IMR-90 (cell line): ENCODE measurements around the gene MGRN1. TPM values are rescaled to one million over a fixed set of nuclear protein-coding genes. Genes with fewer than 3 reads are reported as not detected.

Experiments
- ATAC-seq: fragments of 200-7000 bp; cut with Tn5 transposase; 2 replicates; pipeline ENCODE4 v1.9.1; 2020; ENCODE audit warnings: low read depth, mild to moderate bottlenecking, moderate library complexity
- BruUV-seq: library from RNA; stranded (reverse); fragments of 400-500 nt; replicated peaks from 2 replicates; lab custom pipeline; 2021; lab: Mats Ljungman, UMichigan
- CTCF ChIA-PET: fragments of 300-600 bp; formaldehyde crosslinking; extraction: SDS; loops from one replicate; lab custom pipeline; 2021; ENCODE audit warnings: antibody characterized with exemption; lab: Yijun Ruan, JAX
- POLR2A ChIA-PET: fragments of 300-600 bp; sonication (Branson Sonifier 250); formaldehyde crosslinking; loops from one replicate; lab custom pipeline; 2022; ENCODE audit warnings: antibody characterized with exemption; ENCODE audit not compliant: unreplicated experiment; lab: Charles Lee
- DNase-seq: peaks from one replicate; pipeline ENCODE4 v3.0.0; 2013
- H2AFZ ChIP-seq: replicated peaks from 2 replicates; pipeline ENCODE3; 2013; ENCODE audit warnings: low read length, mild to moderate bottlenecking; ENCODE audit not compliant: poor library complexity
- H2AK5ac ChIP-seq: 2 replicates; pipeline ENCODE4 v1.6.1; 2013; ENCODE audit warnings: low read depth, low read length, inconsistent platforms
- H2AK9ac ChIP-seq: replicated peaks from 2 replicates; pipeline ENCODE3; 2013; ENCODE audit warnings: mild to moderate bottlenecking, low read depth, low read length, moderate library complexity; ENCODE audit not compliant: poor library complexity
- H2BK120ac ChIP-seq: 2 replicates; pipeline ENCODE4 v1.6.1; 2013; ENCODE audit warnings: low read depth, low read length, inconsistent platforms
- H2BK15ac ChIP-seq: 3 replicates; pipeline ENCODE4 v1.6.1; 2013; ENCODE audit warnings: low read depth, low read length, inconsistent platforms
- H2BK20ac ChIP-seq: 2 replicates; pipeline ENCODE4 v1.6.1; 2013; ENCODE audit warnings: low read depth, mild to moderate bottlenecking, inconsistent platforms, low read length, moderate library complexity
- H2BK5ac ChIP-seq: 2 replicates; pipeline ENCODE4 v1.6.1; 2013; ENCODE audit warnings: mild to moderate bottlenecking, low read depth, low read length, inconsistent platforms; ENCODE audit not compliant: poor library complexity, severe bottlenecking
- H3K14ac ChIP-seq: replicated peaks from 2 replicates; pipeline ENCODE4 v1.6.1; 2013; ENCODE audit warnings: low read depth, low read length, inconsistent platforms
- H3K18ac ChIP-seq: 2 replicates; pipeline ENCODE4 v1.6.1; 2013; ENCODE audit warnings: low read depth, low read length, control low read depth
- H3K23ac ChIP-seq: 2 replicates; pipeline ENCODE4 v1.6.1; 2013; ENCODE audit warnings: low read depth, low read length, inconsistent platforms
- H3K27ac ChIP-seq: 2 replicates; pipeline ENCODE4 v1.5.1; 2013; ENCODE audit warnings: mild to moderate bottlenecking, control low read depth, low read length; ENCODE audit not compliant: insufficient read depth
- H3K27me3 ChIP-seq: 2 replicates; pipeline ENCODE4 v1.6.1; 2013; ENCODE audit warnings: low read length; ENCODE audit not compliant: control insufficient read depth, insufficient read depth
- H3K36me3 ChIP-seq: 2 replicates; pipeline ENCODE4 v1.6.1; 2013; ENCODE audit warnings: low read length, mixed read lengths; ENCODE audit not compliant: control insufficient read depth, insufficient read depth
- H3K4ac ChIP-seq: 2 replicates; pipeline ENCODE4 v1.6.1; 2013; ENCODE audit warnings: low read depth, low read length, inconsistent platforms
- H3K4me1 ChIP-seq: 2 replicates; pipeline ENCODE4 v1.6.1; 2013; ENCODE audit warnings: low read length, mixed read lengths; ENCODE audit not compliant: control insufficient read depth, insufficient read depth
- H3K4me2 ChIP-seq: 2 replicates; pipeline ENCODE4 v1.6.1; 2013; ENCODE audit warnings: low read depth, mild to moderate bottlenecking, control low read depth, low read length, moderate library complexity
- H3K4me3 ChIP-seq: 2 replicates; pipeline ENCODE4 v1.5.1; 2013; ENCODE audit warnings: low read depth, mild to moderate bottlenecking, control low read depth, low read length, moderate library complexity; ENCODE audit not compliant: insufficient read depth
- H3K56ac ChIP-seq: 2 replicates; pipeline ENCODE4 v1.6.1; 2013; ENCODE audit warnings: low read length, inconsistent platforms; ENCODE audit not compliant: insufficient read depth; ENCODE audit errors: extremely low read depth
- H3K79me1 ChIP-seq, 2 experiments: 2 replicates each; pipeline ENCODE4 v1.6.1; 2013; ENCODE audit warnings: low read length in 2 of 2, inconsistent platforms in 1 of 2, low read depth in 1 of 2
- H3K9ac ChIP-seq: 2 replicates; pipeline ENCODE4 v1.6.1; 2013; ENCODE audit warnings: low read depth, low read length, control low read depth
- H3K9me1 ChIP-seq: 2 replicates; pipeline ENCODE4 v1.6.1; 2013; ENCODE audit warnings: low read length, inconsistent platforms; ENCODE audit not compliant: insufficient read depth
- H3K9me3 ChIP-seq: 2 replicates; pipeline ENCODE4 v1.6.1; 2013; ENCODE audit warnings: low read length; ENCODE audit not compliant: control insufficient read depth, insufficient read depth
- H4K20me1 ChIP-seq: 2 replicates; pipeline ENCODE4 v1.6.1; 2013; ENCODE audit warnings: low read length, inconsistent platforms; ENCODE audit not compliant: insufficient read depth
- H4K5ac ChIP-seq: 2 replicates; pipeline ENCODE4 v1.6.1; 2013; ENCODE audit warnings: mild to moderate bottlenecking, low read depth, low read length, control low read depth
- H4K8ac ChIP-seq, 2 experiments: 2 replicates each; pipeline ENCODE4 v1.6.1; 2013; ENCODE audit warnings: low read depth in 2 of 2, low read length in 2 of 2, control low read depth in 1 of 2, inconsistent platforms in 1 of 2
- H4K91ac ChIP-seq: 2 replicates; pipeline ENCODE4 v1.6.1; 2013; ENCODE audit warnings: low read depth, low read length, inconsistent platforms; ENCODE audit not compliant: insufficient read depth
- BHLHE40 ChIP-seq: fragments of 150-350 bp; IDR thresholded peaks from 2 replicates; pipeline ENCODE4 v1.6.1; 2016; ENCODE audit warnings: mild to moderate bottlenecking, low read depth, low read length
- CEBPB ChIP-seq: IDR thresholded peaks from 2 replicates; pipeline ENCODE4 v1.6.1; 2012; ENCODE audit warnings: low read depth, low read length, improper control_type of control experiment
- CHD1 ChIP-seq: IDR thresholded peaks from 2 replicates; pipeline ENCODE4 v1.6.1; 2012; ENCODE audit warnings: low read depth, low read length, improper control_type of control experiment
- CTCF ChIP-seq: conservative IDR thresholded peaks from 2 replicates; pipeline ENCODE4 v1.5.1; 2012; ENCODE audit warnings: mild to moderate bottlenecking, low read depth, low read length, improper control_type of control experiment
- FOS ChIP-seq: fragments of 150-350 bp; IDR thresholded peaks from 2 replicates; pipeline ENCODE4 v1.6.1; 2016; ENCODE audit warnings: low read depth, low read length
- MAFK ChIP-seq: IDR thresholded peaks from 2 replicates; pipeline ENCODE4 v1.6.1; 2012; ENCODE audit warnings: low read depth, low read length, improper control_type of control experiment
- MAZ ChIP-seq: IDR thresholded peaks from 2 replicates; pipeline ENCODE4 v1.6.1; 2012; ENCODE audit warnings: low read depth, mild to moderate bottlenecking, low read length, improper control_type of control experiment, moderate library complexity, borderline replicate concordance
- MXI1 ChIP-seq: IDR thresholded peaks from 2 replicates; pipeline ENCODE4 v1.6.1; 2012; ENCODE audit warnings: low read depth, mild to moderate bottlenecking, low read length, moderate library complexity, borderline replicate concordance
- NFE2L2 ChIP-seq: fragments of 150-350 bp; IDR thresholded peaks from 2 replicates; pipeline ENCODE4 v1.6.1; 2016; ENCODE audit warnings: low read depth, mild to moderate bottlenecking, low read length
- RAD21 ChIP-seq: IDR thresholded peaks from 2 replicates; pipeline ENCODE4 v1.6.1; 2012; ENCODE audit warnings: low read length, improper control_type of control experiment
- RFX5 ChIP-seq: IDR thresholded peaks from 2 replicates; pipeline ENCODE4 v1.8.0; 2012; ENCODE audit warnings: low read depth, mild to moderate bottlenecking, low read length, moderate library complexity
- USF2 ChIP-seq: fragments of 150-350 bp; IDR thresholded peaks from 2 replicates; pipeline ENCODE4 v1.6.1; 2017; ENCODE audit warnings: mild to moderate bottlenecking, antibody characterized with exemption, low read length, low read depth
- WGBS, 2 experiments: methylation state at CpG; one replicate each; pipeline versions ENCODE4 v1.1.5 to v1.1.7; 2013; ENCODE audit warnings: missing lambda C conversion rate in 2 of 2; ENCODE audit not compliant: insufficient read length in 1 of 2; ENCODE audit errors: extremely low coverage in 2 of 2; 5-methylcytosine and 5-hydroxymethylcytosine counted together
- dilution Hi-C: fragments of 300-500 bp; cut with HindIII; formaldehyde crosslinking; loops from one replicate; pipeline ENCODE4 v1.14.3; 2018; ENCODE audit warnings: low sequenced_read_pairs; ENCODE audit not compliant: unreplicated experiment
- in situ Hi-C: fragments of 300-500 bp; cut with MboI; formaldehyde crosslinking; loops from 3 replicates; pipeline ENCODE4 v1.14.3; 2019; ENCODE audit warnings: low sequenced_read_pairs, inconsistent platforms, mixed read lengths
- intact Hi-C: fragments of 100-400 bp; cut with micrococcal nuclease; formaldehyde crosslinking; loops from 2 replicates; pipeline ENCODE4 v1.10.0; 2022
- polyA plus RNA-seq, 3 experiments: library from polyadenylated mRNA; depleted of rRNA; stranded (reverse); fragments of >200 nt; gene quantifications; 2 replicates each; pipeline ENCODE4 v1.2.3, GENCODE V29; 2012; ENCODE audit warnings: low replicate concordance in 1 of 3
- total RNA-seq: library from RNA; depleted of rRNA; stranded (reverse); fragments of >200 nt; gene quantifications from 2 replicates; pipeline ENCODE4 v1.2.3, GENCODE V29; 2012
- TF ChIP-seq, protein P1 (sequence below): fragments of 150-350 bp; IDR thresholded peaks from 2 replicates; pipeline ENCODE4 v1.6.1; 2016; ENCODE audit warnings: low read depth, mild to moderate bottlenecking, low read length, moderate library complexity, borderline replicate concordance

Gene MGRN1
- total and polyA plus RNA-seq, 2 of the 4 experiments (the other 2 are of a cell fraction) = 11.7 to 32.7 TPM

DNA sequence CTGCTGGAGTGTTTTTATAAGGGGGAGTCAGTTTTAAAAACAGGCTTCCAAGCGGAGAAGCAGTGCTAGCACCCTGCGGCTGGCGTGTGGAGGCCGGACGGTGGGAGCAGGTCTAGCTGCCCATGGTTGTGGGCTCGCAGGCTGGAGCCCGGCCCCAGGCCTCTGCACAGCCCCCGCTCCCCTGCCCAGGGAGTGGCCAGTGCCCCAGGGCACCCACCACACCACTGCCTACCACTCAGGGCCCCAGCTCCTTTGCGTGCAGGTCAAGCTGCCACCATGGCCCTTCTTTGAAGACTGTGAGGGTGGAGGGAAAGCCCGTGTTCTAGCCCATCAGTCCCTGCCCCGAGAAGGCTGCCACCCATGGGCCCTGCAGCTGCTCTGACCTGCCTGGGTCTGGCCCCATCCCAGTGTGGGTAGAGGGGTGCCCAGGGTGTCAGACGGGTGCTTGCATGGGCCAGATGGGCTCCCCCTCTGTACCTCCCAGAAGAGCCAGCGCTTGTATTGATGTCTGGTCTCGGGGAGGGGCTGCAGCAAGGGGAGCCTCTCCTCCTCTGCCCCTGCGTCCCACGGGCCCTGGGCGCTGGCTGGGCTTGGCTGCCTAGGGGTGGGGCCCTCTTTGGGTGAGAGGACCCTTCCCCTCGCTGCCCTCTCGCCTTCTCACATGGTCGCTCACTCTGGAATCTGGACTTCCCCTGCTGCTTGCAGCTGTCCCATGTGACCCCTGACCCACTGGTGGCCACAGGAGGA is 67.2 kb downstream of the MGRN1 start:
- Histone ChIP-seq H3K9me3 (no peaks in the 10 kb centered on the region), H3K4me3 (no peak overlapping the region), H3K4ac (no peak overlapping the region), H4K91ac (no peak overlapping the region), H3K18ac (no peak overlapping the region), H2AFZ (no peak overlapping the region), H3K27me3 (no peaks in the 10 kb centered on the region), H3K27ac (no peak overlapping the region), H3K56ac (no peak overlapping the region), H2BK5ac (no peak overlapping the region), H2BK20ac (no peak overlapping the region), H3K23ac (no peak overlapping the region), H4K20me1 (peaks cover 17% of the 10 kb centered on the region), H3K14ac (no peak overlapping the region), H2AK9ac (no peak overlapping the region), H3K36me3 (peaks cover 30% of the 10 kb centered on the region), H3K9me1 (peaks cover 5% of the 10 kb centered on the region; the same call in 1 of the 2 replicates), H4K8ac (no peak overlapping the region), H3K4me1 (peaks cover 7% of the 10 kb centered on the region), H2BK120ac (no peak overlapping the region), H3K9ac (no peak overlapping the region), H3K4me2 (no peak overlapping the region), H2AK5ac (no peak overlapping the region), H3K79me1 (peaks cover 0 to 26% of the 10 kb centered on the region in 2 experiments; a peak in 3 of 4 replicates), H2BK15ac (no peak overlapping the region), H4K5ac (no peak overlapping the region)
- 100% methylated on average over 3 of the region's 20 CpGs; no CpG with 5 or more reads in 1 of the 2 experiments for WGBS, 2 experiments
- no TSS peak for BruUV-seq
- in situ Hi-C loops = no loop called here
- POLR2A ChIA-PET = no interaction called here
- intact Hi-C loops = no loop called here
- CTCF ChIA-PET = interaction anchor here (0.6 kb wide), 1 partner anchor 206 kb away, joined by 3 read pairs; no protein-coding TSS in a partner anchor
- dilution Hi-C loops = no loop called here
- ATAC-seq (no peak), DNase-seq (no peak)
- TF ChIP-seq CHD1 (no peak), RFX5 (no peak), MXI1 (no peak), USF2 (no peak), NFE2L2 (no peak), MAZ (no peak), CTCF (no peak), FOS (no peak), RAD21 (no peak), BHLHE40 (no peak), MAFK (no peak), CEBPB (no peak)
- TF ChIP-seq, protein P1, sequence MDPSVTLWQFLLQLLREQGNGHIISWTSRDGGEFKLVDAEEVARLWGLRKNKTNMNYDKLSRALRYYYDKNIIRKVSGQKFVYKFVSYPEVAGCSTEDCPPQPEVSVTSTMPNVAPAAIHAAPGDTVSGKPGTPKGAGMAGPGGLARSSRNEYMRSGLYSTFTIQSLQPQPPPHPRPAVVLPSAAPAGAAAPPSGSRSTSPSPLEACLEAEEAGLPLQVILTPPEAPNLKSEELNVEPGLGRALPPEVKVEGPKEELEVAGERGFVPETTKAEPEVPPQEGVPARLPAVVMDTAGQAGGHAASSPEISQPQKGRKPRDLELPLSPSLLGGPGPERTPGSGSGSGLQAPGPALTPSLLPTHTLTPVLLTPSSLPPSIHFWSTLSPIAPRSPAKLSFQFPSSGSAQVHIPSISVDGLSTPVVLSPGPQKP = no peak
